GM12865 (cell line): ENCODE measurements around the gene CDH13.

Experiments used
- DNase-seq: peaks from one replicate; pipeline ENCODE4 v3.0.0; 2010; ENCODE audit warnings: low read depth
- H3K4me3 ChIP-seq: 2 replicates; pipeline ENCODE4 v1.5.1; 2011; ENCODE audit warnings: mild to moderate bottlenecking, low read depth, low read length, control low read depth
- CTCF ChIP-seq: IDR thresholded peaks from 2 replicates; pipeline ENCODE4 v1.5.1; 2011; ENCODE audit warnings: low read length, control low read depth, low read depth, inconsistent platforms; ENCODE audit not compliant: insufficient read depth; ENCODE audit errors: missing control alignments

The CDH13 gene

GRCh38 chr16:83747936-83748335 is 1121.2 kb downstream of the CDH13 start:
- TF ChIP-seq CTCF, result no peak
- DNase-seq, result no peak
- H3K4me3 ChIP-seq, result no peak overlapping the region

- no peak for DNase-seq
- no peak overlapping the region for H3K4me3 ChIP-seq
- no peak for TF ChIP-seq CTCF
Observed at GRCh38 chr16:83755391-83755790, 1128.6 kb downstream of the CDH13 start.

- H3K4me3 ChIP-seq, result no peak overlapping the region
- DNase-seq, result no peak
- no peak for TF ChIP-seq CTCF
Observed at GRCh38 chr16:83762141-83762991, 1135.6 kb downstream of the CDH13 start.

GRCh38 chr16:83762992-83763358 is 1136.2 kb downstream of the CDH13 start:
- no peak for TF ChIP-seq CTCF
- no peak overlapping the region for H3K4me3 ChIP-seq
- DNase-seq, result no peak

GRCh38 chr16:83768986-83769385 is 1142.2 kb downstream of the CDH13 start:
- no peak for DNase-seq
- no peak overlapping the region for H3K4me3 ChIP-seq
- TF ChIP-seq CTCF, result no peak

- H3K4me3 ChIP-seq, result no peak overlapping the region
- TF ChIP-seq CTCF, result no peak
- no peak for DNase-seq
Observed at GRCh38 chr16:83769397-83770008, 1142.7 kb downstream of the CDH13 start.
